CD4-positive, alpha-beta T cell treated with Interferon alpha-2 for 1 hour (primary cell): ENCODE measurements around the gene IL12RB2.
A peak's percentile ranks its signal among the peaks of the same experiment; 100 is the strongest.

Source experiments
- DNase-seq, 2 donors: peaks; one replicate each; pipeline ENCODE4 v3.0.0-alpha.2; 2020 to 2022

IL12RB2 gene

GRCh38 chr1:67348586-67349252 lies 41.0 kb downstream of the IL12RB2 start:
- no peak for DNase-seq

GRCh38 chr1:67350783-67351182 lies 43.1 kb downstream of the IL12RB2 start:
- peak in 1 of 2 donors; percentile 16 for DNase-seq

- DNase-seq, result no peak
Observed at GRCh38 chr1:67352211-67352610, 44.5 kb downstream of the IL12RB2 start.

- DNase-seq, result no peak
Observed at GRCh38 chr1:67355745-67356424, 48.2 kb downstream of the IL12RB2 start.

- DNase-seq, result no peak
Observed at GRCh38 chr1:67359592-67359991, 51.9 kb downstream of the IL12RB2 start.

GRCh38 chr1:67361641-67362040 lies 54.0 kb downstream of the IL12RB2 start:
- no peak for DNase-seq

GRCh38 chr1:67367370-67368045 lies 59.8 kb downstream of the IL12RB2 start:
- DNase-seq, result no peak

GRCh38 chr1:67368046-67368514 lies 60.4 kb downstream of the IL12RB2 start:
- no peak for DNase-seq

GRCh38 chr1:67371043-67371442 lies 63.4 kb downstream of the IL12RB2 start:
- DNase-seq, result no peak

- no peak for DNase-seq
Observed at GRCh38 chr1:67371681-67372080, 64.0 kb downstream of the IL12RB2 start.

- no peak for DNase-seq
Observed at GRCh38 chr1:67372136-67372535, 64.5 kb downstream of the IL12RB2 start.

- DNase-seq, result no peak
Observed at GRCh38 chr1:67372898-67373297, 65.2 kb downstream of the IL12RB2 start.

- no peak for DNase-seq
Observed at GRCh38 chr1:67376381-67376780, 68.7 kb downstream of the IL12RB2 start.

GRCh38 chr1:67377253-67377652 lies 69.6 kb downstream of the IL12RB2 start:
- no peak for DNase-seq

- no peak for DNase-seq
Observed at GRCh38 chr1:67381154-67381553, 73.5 kb downstream of the IL12RB2 start.

GRCh38 chr1:67382292-67382691 lies 74.6 kb downstream of the IL12RB2 start:
- no peak for DNase-seq

GRCh38 chr1:67383999-67384638 lies 76.4 kb downstream of the IL12RB2 start:
- no peak for DNase-seq

GRCh38 chr1:67390041-67390887 lies 82.6 kb downstream of the IL12RB2 start:
- DNase-seq, result no peak

GRCh38 chr1:67393240-67393639 lies 85.6 kb downstream of the IL12RB2 start:
- no peak for DNase-seq

GRCh38 chr1:67393737-67394136 lies 86.1 kb downstream of the IL12RB2 start:
- no peak for DNase-seq

- no peak for DNase-seq
Observed at GRCh38 chr1:67394548-67394947, 86.9 kb downstream of the IL12RB2 start.

- no peak for DNase-seq
Observed at GRCh38 chr1:67399199-67399993, 91.7 kb downstream of the IL12RB2 start.
